ENCODE results near the gene NEGR1.

Gene NEGR1

GRCh38 chr1:71641903-71642302 is 640.4 kb downstream of the NEGR1 start:
- Histone ChIP-seq H3K4me3 (replicated peaks; ENCODE audit: low read depth, low read length) (no peak overlapping the region), H3K27me3 (replicated peaks; ENCODE audit: control insufficient read depth, insufficient read depth, low read length) (no peaks in the 10 kb centered on the region), H3K36me3 (ENCODE audit: control insufficient read depth, insufficient read depth, low read length) (no peaks in the 10 kb centered on the region)
- DNase-seq (ENCODE audit: extremely low read depth, insufficient read length): no peak
- no peak for TF ChIP-seq CTCF (IDR thresholded peaks at IDR 0.05; ENCODE audit: insufficient read depth, low read length, poor library complexity, severe bottlenecking)

- DNase-seq (ENCODE audit: extremely low read depth, insufficient read length): no peak
- Histone ChIP-seq H3K36me3 (ENCODE audit: control insufficient read depth, insufficient read depth, low read length) (no peaks in the 10 kb centered on the region), H3K4me3 (replicated peaks; ENCODE audit: low read depth, low read length) (no peak overlapping the region), H3K27me3 (replicated peaks; ENCODE audit: control insufficient read depth, insufficient read depth, low read length) (no peaks in the 10 kb centered on the region)
- TF ChIP-seq CTCF (IDR thresholded peaks at IDR 0.05; ENCODE audit: insufficient read depth, low read length, poor library complexity, severe bottlenecking): no peak
Observed at GRCh38 chr1:71640998-71641397, 641.3 kb downstream of the NEGR1 start.

- Histone ChIP-seq H3K36me3 (ENCODE audit: control insufficient read depth, insufficient read depth, low read length) (no peaks in the 10 kb centered on the region), H3K4me3 (replicated peaks; ENCODE audit: low read depth, low read length) (no peak overlapping the region), H3K27me3 (replicated peaks; ENCODE audit: control insufficient read depth, insufficient read depth, low read length) (no peaks in the 10 kb centered on the region)
- DNase-seq (ENCODE audit: extremely low read depth, insufficient read length): no peak
- TF ChIP-seq CTCF (IDR thresholded peaks at IDR 0.05; ENCODE audit: insufficient read depth, low read length, poor library complexity, severe bottlenecking): no peak
Observed at GRCh38 chr1:71640116-71640515, 642.2 kb downstream of the NEGR1 start.

GRCh38 chr1:71638081-71638766 is 644.1 kb downstream of the NEGR1 start:
- no peak for DNase-seq (ENCODE audit: extremely low read depth, insufficient read length)
- no peaks in the 10 kb centered on the region for H3K27me3 ChIP-seq (replicated peaks; ENCODE audit: control insufficient read depth, insufficient read depth, low read length)
- no peaks in the 10 kb centered on the region for H3K36me3 ChIP-seq (ENCODE audit: control insufficient read depth, insufficient read depth, low read length)
- no peak for TF ChIP-seq CTCF (IDR thresholded peaks at IDR 0.05; ENCODE audit: insufficient read depth, low read length, poor library complexity, severe bottlenecking)
- no peak overlapping the region for H3K4me3 ChIP-seq (replicated peaks; ENCODE audit: low read depth, low read length)

GRCh38 chr1:71635568-71635967 is 646.8 kb downstream of the NEGR1 start:
- DNase-seq (ENCODE audit: extremely low read depth, insufficient read length): no peak
- no peaks in the 10 kb centered on the region for H3K36me3 ChIP-seq (ENCODE audit: control insufficient read depth, insufficient read depth, low read length)
- TF ChIP-seq CTCF (IDR thresholded peaks at IDR 0.05; ENCODE audit: insufficient read depth, low read length, poor library complexity, severe bottlenecking): no peak
- H3K4me3 ChIP-seq (replicated peaks; ENCODE audit: low read depth, low read length): no peak overlapping the region
- no peaks in the 10 kb centered on the region for H3K27me3 ChIP-seq (replicated peaks; ENCODE audit: control insufficient read depth, insufficient read depth, low read length)

GRCh38 chr1:71634159-71634558 is 648.2 kb downstream of the NEGR1 start:
- no peak for DNase-seq (ENCODE audit: extremely low read depth, insufficient read length)
- Histone ChIP-seq H3K4me3 (replicated peaks; ENCODE audit: low read depth, low read length) (no peak overlapping the region), H3K36me3 (ENCODE audit: control insufficient read depth, insufficient read depth, low read length) (no peaks in the 10 kb centered on the region), H3K27me3 (replicated peaks; ENCODE audit: control insufficient read depth, insufficient read depth, low read length) (no peaks in the 10 kb centered on the region)
- TF ChIP-seq CTCF (IDR thresholded peaks at IDR 0.05; ENCODE audit: insufficient read depth, low read length, poor library complexity, severe bottlenecking): no peak
